ENCODE data around the gene PDPN. TPM values are rescaled to one million over a fixed set of nuclear protein-coding genes. Genes with fewer than 3 reads are reported as not detected.

The PDPN gene
- total and polyA plus RNA-seq, 4 donors, result 10.6 to 71.2 (median 44.1) TPM

GRCh38 chr1:13619909-13620308, 36.3 kb downstream of the PDPN start:
- Histone ChIP-seq H3K27me3 (ENCODE audit: control insufficient read depth in 3 of 3, insufficient read depth in 3 of 3, low read length in 2 of 3) (no peaks in the 10 kb centered on the region), H3K9ac (ENCODE audit: insufficient read depth in 1 of 2, low read length in 2 of 2) (no peak overlapping the region), H3K4me3 (no peak overlapping the region), H3K36me3 (ENCODE audit: control insufficient read depth in 4 of 4, insufficient read depth in 4 of 4, low read length in 4 of 4) (peaks cover 0 to 2% (median 0%) of the 10 kb centered on the region in 4 donors), H3K27ac (ENCODE audit: low read depth in 1 of 2, low read length in 1 of 2) (peak overlapping the region in 1 of 2 donors; percentile 86), H3K9me3 (ENCODE audit: control insufficient read depth in 4 of 4, insufficient read depth in 3 of 4, low read length in 3 of 4) (no peaks in the 10 kb centered on the region), H3K4me1 (ENCODE audit: control insufficient read depth in 5 of 5, insufficient read depth in 5 of 5, low read length in 5 of 5) (peaks cover 0 to 3% (median 0%) of the 10 kb centered on the region in 5 donors)
- peak; percentile 39 for ATAC-seq (ENCODE audit: insufficient read depth, low FRiP score)
- WGBS, 2 donors, result 60 to 62% methylated on average over 8 of the region's 8 CpGs
- DNase-seq, result no peak
- TF ChIP-seq CTCF (IDR thresholded peaks at IDR 0.05; ENCODE audit: control extremely low read depth, extremely low read depth), result no peak

- no peak overlapping the region for H3K9ac ChIP-seq (ENCODE audit: insufficient read depth in 1 of 2, low read length in 2 of 2)
- DNase-seq (no peak), ATAC-seq (ENCODE audit: insufficient read depth, low FRiP score) (no peak)
- TF ChIP-seq CTCF (IDR thresholded peaks at IDR 0.05; ENCODE audit: control extremely low read depth, extremely low read depth), result no peak
- WGBS, 2 donors, result 87 to 94% methylated on average over 5 of the region's 5 CpGs
- no peaks in the 10 kb centered on the region for H3K9me3 ChIP-seq (ENCODE audit: control insufficient read depth in 4 of 4, insufficient read depth in 3 of 4, low read length in 3 of 4)
- peak overlapping the region in 1 of 2 donors; percentile 23 for H3K27ac ChIP-seq (ENCODE audit: low read depth in 1 of 2, low read length in 1 of 2)
- H3K36me3 ChIP-seq (ENCODE audit: control insufficient read depth in 4 of 4, insufficient read depth in 4 of 4, low read length in 4 of 4), result no peaks in the 10 kb centered on the region
- H3K4me1 ChIP-seq (ENCODE audit: control insufficient read depth in 5 of 5, insufficient read depth in 5 of 5, low read length in 5 of 5), result peaks cover 0 to 3% (median 0%) of the 10 kb centered on the region in 5 donors
- H3K27me3 ChIP-seq (ENCODE audit: control insufficient read depth in 3 of 3, insufficient read depth in 3 of 3, low read length in 2 of 3), result no peaks in the 10 kb centered on the region
- no peak overlapping the region for H3K4me3 ChIP-seq
Measured at GRCh38 chr1:13620825-13621224, 37.2 kb downstream of the PDPN start.

- Histone ChIP-seq H3K36me3 (ENCODE audit: control insufficient read depth in 4 of 4, insufficient read depth in 4 of 4, low read length in 4 of 4) (no peaks in the 10 kb centered on the region), H3K9me3 (ENCODE audit: control insufficient read depth in 4 of 4, insufficient read depth in 3 of 4, low read length in 3 of 4) (no peaks in the 10 kb centered on the region), H3K9ac (ENCODE audit: insufficient read depth in 1 of 2, low read length in 2 of 2) (no peak overlapping the region), H3K4me1 (ENCODE audit: control insufficient read depth in 5 of 5, insufficient read depth in 5 of 5, low read length in 5 of 5) (peaks cover 0 to 3% (median 0%) of the 10 kb centered on the region in 5 donors), H3K4me3 (no peak overlapping the region), H3K27me3 (ENCODE audit: control insufficient read depth in 3 of 3, insufficient read depth in 3 of 3, low read length in 2 of 3) (no peaks in the 10 kb centered on the region), H3K27ac (ENCODE audit: low read depth in 1 of 2, low read length in 1 of 2) (no peak overlapping the region)
- no peak for DNase-seq
- 92 to 93% methylated on average over 4 of the region's 4 CpGs for WGBS, 2 donors
- ATAC-seq (ENCODE audit: insufficient read depth, low FRiP score), result no peak
- no peak for TF ChIP-seq CTCF (IDR thresholded peaks at IDR 0.05; ENCODE audit: control extremely low read depth, extremely low read depth)
Measured at GRCh38 chr1:13622446-13622845, 38.8 kb downstream of the PDPN start.

- peaks cover 0 to 2% (median 0%) of the 10 kb centered on the region in 5 donors for H3K4me1 ChIP-seq (ENCODE audit: control insufficient read depth in 5 of 5, insufficient read depth in 5 of 5, low read length in 5 of 5)
- ATAC-seq (ENCODE audit: insufficient read depth, low FRiP score) (no peak), DNase-seq (no peak)
- TF ChIP-seq CTCF (IDR thresholded peaks at IDR 0.05; ENCODE audit: control extremely low read depth, extremely low read depth), result no peak
- H3K27me3 ChIP-seq (ENCODE audit: control insufficient read depth in 3 of 3, insufficient read depth in 3 of 3, low read length in 2 of 3), result no peaks in the 10 kb centered on the region
- H3K4me3 ChIP-seq, result no peak overlapping the region
- H3K9me3 ChIP-seq (ENCODE audit: control insufficient read depth in 4 of 4, insufficient read depth in 3 of 4, low read length in 3 of 4), result no peaks in the 10 kb centered on the region
- H3K36me3 ChIP-seq (ENCODE audit: control insufficient read depth in 4 of 4, insufficient read depth in 4 of 4, low read length in 4 of 4), result no peaks in the 10 kb centered on the region
- H3K9ac ChIP-seq (ENCODE audit: insufficient read depth in 1 of 2, low read length in 2 of 2), result no peak overlapping the region
- no peak overlapping the region for H3K27ac ChIP-seq (ENCODE audit: low read depth in 1 of 2, low read length in 1 of 2)
- 66 to 75% methylated on average over 9 of the region's 9 CpGs for WGBS, 2 donors
Measured at GRCh38 chr1:13623021-13623637, 39.5 kb downstream of the PDPN start.

Data from lung (tissue), 12 donors.